Mesenchymal stem cell (in vitro differentiated cells and primary cell): ENCODE measurements around the gene ADRB1.

ENCODE experiments used
- DNase-seq: peaks from one replicate; pipeline ENCODE4 v3.0.0-alpha.2; 2013
- H2AFZ ChIP-seq: one replicate; pipeline ENCODE4 v1.6.1; 2013; ENCODE audit warnings: low read depth, mild to moderate bottlenecking, control low read depth, inconsistent platforms, low read length, moderate library complexity
- H2AK5ac ChIP-seq: 2 replicates; pipeline ENCODE4 v1.6.1; 2013; ENCODE audit warnings: low read length, moderate library complexity, mild to moderate bottlenecking, inconsistent platforms; ENCODE audit not compliant: severe bottlenecking
- H2BK120ac ChIP-seq: one replicate; pipeline ENCODE4 v1.6.1; 2013; ENCODE audit warnings: low read depth, mild to moderate bottlenecking, inconsistent platforms, low read length, moderate library complexity
- H2BK12ac ChIP-seq, 2 experiments: one replicate each; pipeline ENCODE4 v1.6.1; 2013; ENCODE audit warnings: inconsistent platforms in 2 of 2, low read length in 2 of 2, mild to moderate bottlenecking in 2 of 2, moderate library complexity in 2 of 2, control low read depth in 1 of 2
- H2BK15ac ChIP-seq: one replicate; pipeline ENCODE4 v1.6.1; 2013; ENCODE audit warnings: mild to moderate bottlenecking, low read depth, inconsistent platforms; ENCODE audit not compliant: poor library complexity, severe bottlenecking
- H2BK5ac ChIP-seq: 2 replicates; pipeline ENCODE4 v1.6.1; 2013; ENCODE audit warnings: low read depth, mild to moderate bottlenecking, low read length, control low read depth, inconsistent platforms; ENCODE audit not compliant: poor library complexity, severe bottlenecking
- H3K14ac ChIP-seq, 2 experiments: one replicate each; pipeline ENCODE4 v1.6.1; 2013; ENCODE audit warnings: inconsistent platforms in 2 of 2, low read length in 2 of 2, control low read depth in 1 of 2, mild to moderate bottlenecking in 1 of 2, moderate library complexity in 1 of 2
- H3K18ac ChIP-seq, 2 experiments: one replicate each; pipeline ENCODE4 v1.6.1; 2013; ENCODE audit warnings: inconsistent platforms in 2 of 2, low read length in 2 of 2, control low read depth in 1 of 2, low read depth in 1 of 2, mild to moderate bottlenecking in 1 of 2
- H3K23ac ChIP-seq, 2 experiments: one replicate each; pipeline ENCODE4 v1.6.1; 2013; ENCODE audit warnings: inconsistent platforms in 2 of 2, low read length in 2 of 2, mild to moderate bottlenecking in 2 of 2, moderate library complexity in 2 of 2, control low read depth in 1 of 2
- H3K27ac ChIP-seq: 2 replicates; pipeline ENCODE4 v1.5.1; 2013; ENCODE audit warnings: mild to moderate bottlenecking, moderate library complexity, low read length, control low read depth, inconsistent platforms; ENCODE audit not compliant: poor library complexity, severe bottlenecking
- H3K27me3 ChIP-seq, 2 experiments: 2 replicates each; pipeline versions ENCODE4 v1.6.1 to v1.7.0; 2013; ENCODE audit warnings: low read length in 2 of 2, mild to moderate bottlenecking in 2 of 2, moderate library complexity in 2 of 2, control low read depth in 1 of 2, inconsistent platforms in 1 of 2; ENCODE audit not compliant: control insufficient read depth in 1 of 2, insufficient read depth in 1 of 2
- H3K36me3 ChIP-seq, 2 experiments: 2 replicates each; pipeline versions ENCODE4 v1.6.1 to v1.7.0; 2013; ENCODE audit warnings: low read length in 2 of 2, control low read depth in 1 of 2, inconsistent platforms in 1 of 2, low read depth in 1 of 2, mild to moderate bottlenecking in 1 of 2; ENCODE audit not compliant: insufficient read depth in 2 of 2, control insufficient read depth in 1 of 2
- H3K4ac ChIP-seq, 2 experiments: one replicate each; pipeline ENCODE4 v1.6.1; 2013; ENCODE audit warnings: inconsistent platforms in 2 of 2, low read length in 2 of 2, mild to moderate bottlenecking in 2 of 2, moderate library complexity in 2 of 2, control low read depth in 1 of 2, low read depth in 1 of 2
- H3K4me1 ChIP-seq: 2 replicates; pipeline ENCODE4 v1.6.1; 2013; ENCODE audit warnings: low read depth, low read length, control low read depth; ENCODE audit not compliant: control insufficient read depth, insufficient read depth
- H3K4me2 ChIP-seq: 2 replicates; pipeline ENCODE4 v1.6.1; 2013; ENCODE audit warnings: low read length, mild to moderate bottlenecking, inconsistent platforms; ENCODE audit not compliant: poor library complexity, severe bottlenecking
- H3K4me3 ChIP-seq, 2 experiments: 2 replicates each; pipeline versions ENCODE4 v1.5.1 to v1.7.0; 2013; ENCODE audit warnings: low read length in 2 of 2, mild to moderate bottlenecking in 2 of 2, control low read depth in 1 of 2, low read depth in 1 of 2; ENCODE audit not compliant: insufficient read depth in 1 of 2
- H3K79me1 ChIP-seq: replicated peaks from 2 replicates; pipeline ENCODE4 v1.6.1; 2013; ENCODE audit warnings: mild to moderate bottlenecking, control low read depth, low read length, inconsistent platforms; ENCODE audit not compliant: poor library complexity, severe bottlenecking
- H3K9ac ChIP-seq: 2 replicates; pipeline ENCODE4 v1.7.0; 2013; ENCODE audit warnings: mild to moderate bottlenecking, low read length, moderate library complexity
- H3K9me3 ChIP-seq: 2 replicates; pipeline ENCODE4 v1.7.0; 2013; ENCODE audit warnings: mild to moderate bottlenecking, low read length; ENCODE audit not compliant: control insufficient read depth
- H4K8ac ChIP-seq: one replicate; pipeline ENCODE4 v1.6.1; 2013; ENCODE audit warnings: inconsistent platforms, mild to moderate bottlenecking, low read length, moderate library complexity
- H4K91ac ChIP-seq: one replicate; pipeline ENCODE4 v1.6.1; 2013; ENCODE audit warnings: mild to moderate bottlenecking, low read length, inconsistent platforms
- WGBS: methylation state at CpG from one replicate; pipeline ENCODE4 v1.1.7; 2013; ENCODE audit warnings: mixed read lengths; 5-methylcytosine and 5-hydroxymethylcytosine counted together

The ADRB1 gene

DNA sequence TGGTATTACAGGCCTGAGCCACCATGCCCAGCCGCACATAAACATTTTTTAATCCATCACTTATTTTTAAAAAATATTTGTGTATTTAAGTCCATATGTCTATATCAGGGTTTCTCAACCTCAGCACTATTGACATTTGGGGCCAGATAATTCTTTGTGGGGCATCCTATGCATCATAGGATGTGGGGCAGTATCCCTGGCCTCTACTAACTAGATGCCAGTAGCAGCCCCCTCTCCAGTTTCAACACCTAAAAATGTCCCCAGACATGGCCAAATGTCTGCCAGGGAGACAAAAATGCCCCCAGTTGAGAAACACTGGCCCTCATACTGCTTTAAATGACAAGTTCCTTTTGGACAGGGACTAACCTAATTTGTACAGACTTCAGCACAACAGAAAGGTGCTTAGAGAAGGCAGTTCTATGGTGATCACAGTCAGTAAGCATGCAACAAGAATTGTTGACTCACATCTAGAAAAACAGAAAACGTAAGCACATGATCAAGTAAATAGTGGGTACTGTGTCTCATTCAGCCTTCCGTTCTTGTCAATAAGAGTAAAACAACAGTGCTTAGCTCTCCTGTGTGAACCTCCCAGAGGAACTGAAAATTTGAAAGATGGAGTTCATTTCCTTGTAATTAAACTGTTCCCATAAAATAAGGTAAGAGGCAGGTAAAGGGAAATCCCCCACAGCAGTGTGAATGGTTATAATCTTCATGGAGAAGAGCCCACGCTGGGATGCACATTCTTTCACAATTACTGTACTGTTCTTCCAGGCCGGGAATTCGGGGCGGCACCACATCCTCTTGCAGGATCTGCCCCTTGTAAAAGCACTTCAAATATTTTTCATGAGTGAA is 17.3 kb upstream of the ADRB1 start:
- peak overlapping the region; percentile 94 for H3K27ac ChIP-seq
- H3K18ac ChIP-seq = peak overlapping the region in 1 of 2 experiments; percentile 43
- peak overlapping the region; percentile 34 for H2BK15ac ChIP-seq
- H3K4me3 ChIP-seq = no peak overlapping the region
- peak overlapping the region; percentile 29 for H2AK5ac ChIP-seq
- no peak overlapping the region for H3K23ac ChIP-seq
- no peak overlapping the region for H4K91ac ChIP-seq
- H2AFZ ChIP-seq = no peak overlapping the region
- H2BK5ac ChIP-seq = peak overlapping the region; percentile 45
- no peaks in the 10 kb centered on the region for H3K79me1 ChIP-seq
- H3K4me2 ChIP-seq = no peak overlapping the region
- peaks cover 10% of the 10 kb centered on the region for H3K4me1 ChIP-seq
- peak overlapping the region in 1 of 2 experiments; percentile 64 for H2BK12ac ChIP-seq
- DNase-seq = peak; percentile 86
- no peaks in the 10 kb centered on the region for H3K36me3 ChIP-seq
- H3K27me3 ChIP-seq = peaks cover 0 to 16% of the 10 kb centered on the region in 2 experiments
- no peak overlapping the region for H2BK120ac ChIP-seq
- no peaks in the 10 kb centered on the region for H3K9me3 ChIP-seq
- H3K9ac ChIP-seq = no peak overlapping the region
- no peak overlapping the region for H4K8ac ChIP-seq
- WGBS = 0% methylated on average over 1 of the region's 7 CpGs
- no peak overlapping the region for H3K14ac ChIP-seq
- peak overlapping the region in 1 of 2 experiments; percentile 19 for H3K4ac ChIP-seq

- H2BK15ac ChIP-seq = no peak overlapping the region
- no peak overlapping the region for H2BK5ac ChIP-seq
- no peaks in the 10 kb centered on the region for H3K9me3 ChIP-seq
- no peaks in the 10 kb centered on the region for H3K36me3 ChIP-seq
- H2BK120ac ChIP-seq = no peak overlapping the region
- H3K27ac ChIP-seq = peak overlapping the region; percentile 68
- no peak overlapping the region for H3K4me2 ChIP-seq
- H3K4me1 ChIP-seq = peaks cover 10% of the 10 kb centered on the region
- H3K14ac ChIP-seq = no peak overlapping the region
- no peak overlapping the region for H4K91ac ChIP-seq
- H2AFZ ChIP-seq = no peak overlapping the region
- H3K27me3 ChIP-seq = peaks cover 0 to 10% of the 10 kb centered on the region in 2 experiments
- no peak overlapping the region for H3K23ac ChIP-seq
- DNase-seq = no peak
- H2BK12ac ChIP-seq = no peak overlapping the region
- no CpG with 5 or more reads among the region's 2 CpGs for WGBS
- no peak overlapping the region for H3K9ac ChIP-seq
- H3K79me1 ChIP-seq = no peaks in the 10 kb centered on the region
- no peak overlapping the region for H2AK5ac ChIP-seq
- H3K4ac ChIP-seq = no peak overlapping the region
- no peak overlapping the region for H3K18ac ChIP-seq
- H4K8ac ChIP-seq = no peak overlapping the region
- no peak overlapping the region for H3K4me3 ChIP-seq
Observed at GRCh38 chr10:114027041-114027394, 16.6 kb upstream of the ADRB1 start.

- Histone ChIP-seq H3K14ac (no peak overlapping the region), H4K8ac (no peak overlapping the region), H3K4ac (no peak overlapping the region), H3K9ac (no peak overlapping the region), H2BK5ac (no peak overlapping the region), H3K4me3 (no peak overlapping the region), H3K18ac (no peak overlapping the region), H3K79me1 (no peaks in the 10 kb centered on the region), H3K36me3 (no peaks in the 10 kb centered on the region), H3K27ac (no peak overlapping the region), H2BK120ac (no peak overlapping the region), H3K4me2 (no peak overlapping the region), H2AK5ac (peak overlapping the region; percentile 69), H2AFZ (no peak overlapping the region), H3K4me1 (peaks cover 9% of the 10 kb centered on the region), H2BK12ac (peak overlapping the region in 1 of 2 experiments; percentile 80), H4K91ac (peak overlapping the region; percentile 5), H2BK15ac (peak overlapping the region; percentile 55), H3K27me3 (peaks cover 0 to 16% of the 10 kb centered on the region in 2 experiments), H3K23ac (no peak overlapping the region), H3K9me3 (no peaks in the 10 kb centered on the region)
- 92% methylated on average over 3 of the region's 3 CpGs for WGBS
- no peak for DNase-seq
Observed at GRCh38 chr10:114027951-114028350, 15.7 kb upstream of the ADRB1 start.

DNA sequence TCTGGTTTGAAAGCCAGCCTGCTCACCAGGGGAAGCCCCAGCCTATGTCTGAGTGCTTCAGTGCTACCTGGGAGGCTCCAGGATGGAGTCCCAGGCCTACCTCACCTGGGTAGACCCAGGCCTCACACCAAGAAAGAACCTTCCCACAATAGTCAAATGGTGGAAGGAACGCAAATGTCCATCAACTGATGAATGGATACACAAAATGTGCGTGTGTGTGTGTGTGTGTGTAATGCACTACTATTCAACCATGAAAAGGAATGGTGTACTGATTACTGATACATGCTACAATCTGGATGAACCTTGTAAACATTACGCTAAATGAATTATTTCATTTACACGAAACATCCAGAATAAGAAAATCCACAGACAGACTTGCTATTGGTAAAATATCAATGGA is 15.2 kb upstream of the ADRB1 start:
- H3K23ac ChIP-seq = no peak overlapping the region
- no peaks in the 10 kb centered on the region for H3K79me1 ChIP-seq
- H3K14ac ChIP-seq = no peak overlapping the region
- no peak overlapping the region for H3K4ac ChIP-seq
- H2AFZ ChIP-seq = no peak overlapping the region
- H3K9ac ChIP-seq = no peak overlapping the region
- H3K4me3 ChIP-seq = no peak overlapping the region
- peak overlapping the region in 1 of 2 experiments; percentile 29 for H2BK12ac ChIP-seq
- H3K18ac ChIP-seq = no peak overlapping the region
- no peak overlapping the region for H2BK15ac ChIP-seq
- H3K4me2 ChIP-seq = no peak overlapping the region
- 93% methylated on average over 3 of the region's 4 CpGs for WGBS
- H2AK5ac ChIP-seq = peak overlapping the region; percentile 69
- DNase-seq = no peak
- H3K27ac ChIP-seq = no peak overlapping the region
- peaks cover 9% of the 10 kb centered on the region for H3K4me1 ChIP-seq
- H3K27me3 ChIP-seq = peaks cover 0 to 19% of the 10 kb centered on the region in 2 experiments
- no peak overlapping the region for H4K8ac ChIP-seq
- H2BK120ac ChIP-seq = no peak overlapping the region
- no peaks in the 10 kb centered on the region for H3K36me3 ChIP-seq
- no peak overlapping the region for H4K91ac ChIP-seq
- no peaks in the 10 kb centered on the region for H3K9me3 ChIP-seq
- no peak overlapping the region for H2BK5ac ChIP-seq
